ENCODE data around the gene EPDR1.

EPDR1 gene

GRCh38 chr7:37981664-37982063, 61.2 kb downstream of the EPDR1 start:
- no peak for DNase-seq (ENCODE audit: low spot score)

GRCh38 chr7:37982423-37982822, 62.0 kb downstream of the EPDR1 start:
- DNase-seq (ENCODE audit: low spot score) = no peak

- no peak for DNase-seq (ENCODE audit: low spot score)
Measured at GRCh38 chr7:37984750-37985390, 64.4 kb downstream of the EPDR1 start.

- DNase-seq (ENCODE audit: low spot score) = no peak
Measured at GRCh38 chr7:37986908-37987330, 66.5 kb downstream of the EPDR1 start.

- no peak for DNase-seq (ENCODE audit: low spot score)
Measured at GRCh38 chr7:37987732-37988131, 67.3 kb downstream of the EPDR1 start.

GRCh38 chr7:37988721-37989650, 68.5 kb downstream of the EPDR1 start:
- DNase-seq (ENCODE audit: low spot score) = no peak

GRCh38 chr7:37990337-37990736, 69.9 kb downstream of the EPDR1 start:
- DNase-seq (ENCODE audit: low spot score) = no peak

GRCh38 chr7:37993060-37993501, 72.6 kb downstream of the EPDR1 start:
- DNase-seq (ENCODE audit: low spot score) = no peak

GRCh38 chr7:37999673-38000072, 79.2 kb downstream of the EPDR1 start:
- DNase-seq (ENCODE audit: low spot score) = no peak

GRCh38 chr7:38000272-38000671, 79.8 kb downstream of the EPDR1 start:
- DNase-seq (ENCODE audit: low spot score) = no peak

Measured in HuH-7 (cell line).